SKM-1 (cell line): Measurements from ENCODE around the gene KCNQ2.
"Not testable (repeated sequence)": the region's sequence is repeated elsewhere in the genome, so short reads cannot be mapped to it uniquely, and the experiment has no call there.

Source experiments
- DNase-seq: peaks from one replicate; lab custom pipeline; 2025; ENCODE audit not compliant: unreplicated experiment; lab: John Stamatoyannopoulos, UW

Gene KCNQ2

DNA sequence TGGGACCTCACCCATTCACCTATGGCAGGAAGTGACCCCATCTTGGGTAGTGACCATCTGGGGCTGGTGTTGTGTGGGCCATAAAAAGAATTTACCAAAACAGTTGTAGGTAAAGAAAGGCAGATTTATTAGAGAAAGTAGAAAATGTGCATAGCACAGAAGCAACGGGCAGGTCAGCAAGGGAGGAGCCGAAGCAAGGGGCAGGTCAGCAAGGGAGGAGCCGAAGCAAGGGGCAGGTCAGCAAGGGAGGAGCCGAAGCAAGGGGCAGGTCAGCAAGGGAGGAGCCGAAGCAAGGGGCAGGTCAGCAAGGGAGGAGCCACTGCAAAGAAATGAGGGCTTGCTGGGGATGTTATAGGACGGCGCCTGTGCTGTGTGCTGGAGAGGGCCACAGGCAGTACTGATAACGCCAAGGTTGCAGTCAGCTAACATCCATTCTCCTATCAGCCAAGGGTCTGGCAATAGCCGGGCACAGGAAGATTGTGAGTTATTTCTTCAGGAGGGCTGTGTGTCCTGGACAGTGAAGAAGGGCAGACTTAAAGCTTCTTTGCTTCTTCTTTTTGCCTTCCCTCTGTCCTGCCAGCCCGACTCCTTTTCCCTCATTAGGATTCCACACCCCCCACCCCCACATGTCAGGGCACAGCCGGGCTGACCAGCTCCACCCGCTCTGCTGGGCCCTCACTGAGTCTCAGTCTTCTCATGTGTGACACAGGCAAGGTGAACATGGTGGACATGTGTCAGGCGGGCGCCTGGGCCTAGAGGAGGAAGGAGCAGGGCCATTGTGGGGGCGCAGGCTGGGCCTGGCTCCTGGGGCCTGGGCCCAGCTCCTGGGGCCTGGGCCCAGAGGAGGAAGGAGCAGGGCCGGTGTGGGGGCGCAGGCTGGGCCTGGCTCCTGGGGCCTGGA is 79.7 kb downstream of the KCNQ2 start:
- no peak for DNase-seq

DNA sequence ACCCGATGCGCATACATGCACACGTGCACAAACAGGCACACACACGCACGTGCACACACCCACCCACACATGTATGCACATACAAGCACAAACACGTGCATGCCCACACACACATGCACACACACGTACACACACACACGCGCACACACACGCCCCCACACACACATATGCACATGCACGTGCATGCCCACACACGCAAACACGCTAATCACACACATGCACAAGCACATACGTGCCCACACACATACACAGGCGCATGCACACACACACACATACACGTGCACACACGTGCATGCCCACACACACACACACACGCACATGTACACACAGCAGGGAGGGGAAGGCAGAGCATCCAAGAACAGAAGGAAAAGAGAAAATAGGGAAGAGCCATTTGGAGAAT is 84.5 kb downstream of the KCNQ2 start:
- no peak for DNase-seq

DNA sequence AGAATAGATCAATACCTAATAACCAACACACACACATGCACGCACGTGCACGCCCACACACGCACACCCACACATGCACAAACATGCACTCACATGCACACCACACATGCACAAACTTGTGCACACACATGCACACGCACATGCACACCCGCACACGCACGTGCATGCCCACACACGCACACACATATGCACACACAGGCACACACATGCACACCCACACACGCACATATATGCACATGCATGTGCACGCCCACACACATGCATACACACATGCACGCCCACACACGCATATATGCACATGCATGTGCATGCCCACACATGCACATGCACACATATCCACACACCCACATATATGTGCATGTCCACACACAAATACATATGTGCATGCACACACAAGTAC is 85.1 kb downstream of the KCNQ2 start:
- DNase-seq = no peak

DNA sequence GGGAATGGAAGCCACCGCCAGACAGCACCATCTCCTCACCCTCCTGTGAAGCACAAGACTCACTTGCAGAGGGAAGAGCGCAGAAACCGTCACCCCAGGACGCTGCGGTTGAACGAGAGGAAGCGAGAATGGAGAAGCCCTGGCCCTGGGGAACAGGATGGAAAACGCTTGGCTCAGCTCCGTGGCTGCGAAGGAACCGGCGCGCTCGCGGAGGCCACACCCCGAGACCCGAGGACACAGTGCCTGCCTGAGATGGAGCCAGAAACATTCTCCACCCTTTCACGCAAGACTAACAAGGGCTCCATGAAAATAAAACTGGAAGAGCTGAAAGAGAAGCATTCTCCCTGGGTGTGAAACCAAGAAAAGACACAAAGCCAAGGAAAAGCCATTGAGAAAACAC is 86.0 kb downstream of the KCNQ2 start:
- DNase-seq = no peak

DNA sequence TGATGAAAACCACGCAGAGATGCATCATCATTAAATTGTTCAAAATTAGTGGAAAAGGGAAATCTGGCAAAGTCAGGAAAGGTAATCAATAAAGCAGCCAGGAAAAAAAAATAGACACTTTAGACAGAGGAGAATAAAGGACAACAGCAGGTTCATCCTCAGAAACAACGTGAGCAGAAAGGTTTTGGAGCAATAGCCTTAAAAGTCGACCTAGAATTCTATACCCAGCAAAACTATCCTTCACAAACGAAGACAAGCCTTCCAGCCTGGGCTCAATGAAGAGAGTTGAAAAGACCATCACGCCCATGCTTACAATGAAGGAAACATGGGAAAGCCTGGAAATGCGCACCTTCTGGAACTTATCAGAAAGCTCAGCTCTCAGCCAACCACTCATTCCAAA is 86.6 kb downstream of the KCNQ2 start:
- DNase-seq = no peak

DNA sequence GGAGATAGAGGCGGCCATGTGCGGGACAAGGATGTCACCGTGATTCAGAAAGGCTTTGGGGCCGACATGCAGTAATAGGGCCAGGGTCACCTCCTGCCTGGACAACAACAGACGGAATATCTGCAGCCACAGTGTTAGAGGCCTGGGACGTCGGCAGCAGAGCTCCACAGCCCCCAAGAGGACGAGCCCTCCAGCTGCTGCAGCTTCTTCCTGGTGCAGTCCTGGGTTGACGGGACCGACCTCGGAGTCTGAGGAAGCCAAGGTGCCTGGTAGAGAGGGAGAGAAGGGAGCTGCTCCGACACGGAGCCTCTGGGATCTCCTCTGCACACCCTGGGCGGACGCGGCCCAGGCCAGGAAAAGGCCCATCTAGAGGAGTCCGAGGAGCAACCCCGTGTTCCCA is 88.1 kb downstream of the KCNQ2 start:
- no peak for DNase-seq

DNA sequence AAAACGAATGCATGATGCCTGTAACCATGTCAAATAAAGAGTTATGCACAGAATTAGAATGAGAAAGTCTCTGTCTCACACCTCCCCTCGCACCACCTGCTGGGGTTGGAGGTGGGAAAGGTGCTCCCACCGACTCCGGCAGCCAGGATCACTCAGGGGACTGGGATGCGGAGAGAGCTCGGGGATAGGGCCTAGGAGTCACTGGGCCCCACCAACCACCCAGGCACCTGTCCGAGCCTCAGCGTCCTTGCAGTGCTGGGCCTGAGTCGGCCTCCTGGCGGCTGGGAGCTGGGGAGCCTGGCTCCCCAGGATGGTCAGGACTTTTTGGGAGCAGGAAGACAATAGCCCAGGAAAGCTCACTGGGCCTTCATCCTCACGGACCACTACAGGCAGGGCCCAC is 88.9 kb downstream of the KCNQ2 start:
- DNase-seq = no peak

DNA sequence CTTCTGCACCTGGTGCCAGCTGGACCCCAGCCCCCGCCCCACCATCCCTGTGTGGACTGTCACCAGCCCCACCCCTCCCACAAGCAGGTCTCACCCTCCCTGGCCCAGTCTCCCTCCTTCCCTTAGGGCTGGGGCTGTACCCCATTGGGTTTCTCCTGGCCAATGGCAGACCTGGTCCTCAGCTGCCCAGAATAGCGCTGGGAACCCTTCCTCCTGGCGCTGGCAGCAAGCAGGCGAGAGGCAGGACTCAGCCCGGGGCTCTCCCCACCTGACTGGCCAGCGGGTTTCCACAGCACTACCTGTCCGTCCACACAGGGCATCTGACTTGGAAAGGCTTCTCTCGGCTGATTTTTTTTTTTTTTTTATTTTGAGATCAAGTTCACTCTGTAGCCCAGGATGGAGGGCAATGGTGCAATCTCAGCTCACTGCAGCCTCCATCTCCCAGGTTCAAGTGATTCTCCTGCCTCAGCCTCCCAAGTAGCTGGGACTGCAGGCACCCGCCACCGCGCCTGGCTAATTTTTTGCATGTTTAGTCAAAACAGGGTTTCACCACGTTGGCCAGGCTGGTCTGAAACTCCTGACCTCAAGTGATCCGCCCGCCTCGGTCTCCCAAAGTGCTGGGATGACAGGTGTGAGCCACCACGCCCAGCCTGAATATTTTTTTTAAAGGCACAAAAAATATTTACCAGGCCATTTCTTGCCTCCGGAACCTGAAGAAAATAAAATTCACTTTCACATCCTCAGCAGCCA is 89.7 kb downstream of the KCNQ2 start:
- DNase-seq = no peak

DNA sequence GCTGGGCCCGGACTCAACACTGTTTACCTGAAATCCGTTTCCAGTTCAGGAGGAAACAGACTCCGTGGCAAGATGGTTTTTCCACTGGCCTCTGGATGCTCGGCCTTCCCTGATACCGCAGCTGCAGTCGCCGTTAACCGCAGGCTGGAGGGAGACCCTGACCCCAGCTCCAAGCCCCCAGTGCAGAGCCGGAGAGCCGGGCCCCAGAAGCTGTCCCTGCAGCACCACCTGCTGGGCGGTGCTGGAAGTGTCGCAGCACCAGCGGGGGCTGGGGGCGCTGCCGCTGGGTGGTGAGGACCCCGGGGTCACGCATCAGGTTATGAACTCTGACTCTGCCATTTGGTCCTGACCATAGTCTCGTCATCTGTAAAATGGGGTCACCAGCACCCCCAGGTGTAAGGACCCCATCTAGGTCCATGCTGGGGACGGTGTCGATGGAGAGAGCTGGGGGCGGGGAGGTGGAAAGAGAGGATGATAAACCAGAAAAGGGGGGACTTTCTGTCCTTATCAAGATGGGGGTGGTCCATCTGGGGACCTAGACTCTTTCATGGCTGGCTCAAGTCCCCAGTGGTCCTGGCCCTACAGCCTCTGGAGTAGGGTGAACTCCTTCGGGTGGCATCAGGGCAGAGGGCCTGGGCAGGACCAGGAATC is 90.5 kb downstream of the KCNQ2 start:
- DNase-seq = no peak

DNA sequence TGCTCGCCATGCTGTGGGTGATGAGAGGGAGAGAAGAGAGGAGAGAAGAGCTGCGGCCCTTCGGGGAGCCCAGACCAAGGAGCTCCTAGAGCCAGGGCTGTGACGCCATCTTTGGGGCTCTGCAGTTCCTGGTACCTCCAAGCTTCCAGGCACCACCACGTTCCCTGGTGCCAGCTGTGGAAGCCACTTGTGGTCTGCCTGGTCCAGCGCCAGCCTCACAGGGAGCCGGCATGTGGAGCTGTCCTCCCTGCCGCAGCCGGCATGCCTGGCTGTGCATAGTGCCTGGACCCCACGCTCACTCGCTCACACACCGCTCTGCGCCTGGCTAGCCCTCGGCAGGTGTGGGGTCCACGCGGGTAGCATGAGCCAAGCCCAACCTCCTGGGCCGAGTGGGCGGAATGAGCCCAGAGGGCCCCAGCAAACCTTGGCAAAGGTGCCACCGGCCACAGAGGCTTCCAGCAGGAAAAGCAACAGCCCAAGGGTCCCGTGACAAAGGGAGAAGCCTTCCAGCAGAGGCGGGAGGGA is 92.0 kb downstream of the KCNQ2 start:
- DNase-seq = no peak

DNA sequence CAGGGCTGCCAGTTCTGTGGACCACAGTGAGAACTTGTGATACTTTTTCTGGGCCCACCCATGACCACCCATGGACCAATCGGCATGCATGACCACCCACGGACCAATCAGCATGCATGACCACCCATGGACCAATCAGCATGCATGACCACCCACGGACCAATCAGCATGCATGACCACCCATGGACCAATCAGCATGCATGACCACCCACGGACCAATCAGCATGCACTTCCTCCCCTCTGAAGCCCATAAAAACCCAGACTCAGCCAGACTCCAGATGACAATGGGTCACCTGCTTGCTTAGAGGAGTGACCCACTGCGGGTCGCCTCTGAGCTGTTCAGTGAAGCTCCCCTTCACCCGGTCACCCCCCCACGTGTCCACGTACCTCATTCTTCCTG is 92.6 kb downstream of the KCNQ2 start:
- not testable (repeated sequence) for DNase-seq

DNA sequence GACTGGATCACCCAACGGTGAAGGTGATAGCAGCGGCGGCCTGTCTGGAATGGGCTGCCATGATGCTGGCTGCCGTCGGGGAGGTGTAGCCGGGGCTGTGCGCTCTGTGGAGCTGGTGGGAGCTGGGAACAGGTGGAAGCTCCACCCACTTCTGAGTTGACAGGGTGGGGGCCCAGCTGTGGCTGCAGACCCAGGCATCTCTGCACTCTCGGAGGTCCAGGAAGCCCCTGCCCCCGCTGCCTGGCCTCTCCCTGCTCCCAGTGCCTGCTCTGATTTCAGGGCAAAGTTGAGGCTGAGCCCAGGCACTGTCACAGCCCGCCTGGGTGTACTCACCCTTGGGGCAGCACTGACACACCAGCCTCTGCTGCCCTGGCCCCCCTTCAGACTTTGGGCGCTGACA is 93.2 kb downstream of the KCNQ2 start:
- DNase-seq = no peak

DNA sequence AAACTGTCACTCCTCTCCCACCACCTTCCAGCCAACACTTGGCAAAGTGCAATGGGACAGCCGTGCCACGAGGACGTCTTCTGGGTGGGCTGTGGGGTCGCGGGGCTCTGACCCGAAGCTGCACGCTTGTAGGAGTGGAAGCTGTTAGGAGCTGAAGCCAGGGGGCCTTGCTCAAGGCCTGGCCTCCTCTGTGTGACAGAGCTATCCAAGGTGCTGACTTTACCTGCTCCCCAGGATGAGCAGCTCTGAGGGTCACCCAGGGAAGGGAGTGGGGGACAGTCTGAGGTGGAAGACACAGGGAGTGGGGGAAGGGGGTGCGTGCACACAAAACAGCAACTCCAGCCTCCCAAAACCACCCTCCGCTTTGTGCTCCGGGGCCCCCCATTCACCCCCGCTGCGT is 93.8 kb downstream of the KCNQ2 start:
- DNase-seq = no peak

DNA sequence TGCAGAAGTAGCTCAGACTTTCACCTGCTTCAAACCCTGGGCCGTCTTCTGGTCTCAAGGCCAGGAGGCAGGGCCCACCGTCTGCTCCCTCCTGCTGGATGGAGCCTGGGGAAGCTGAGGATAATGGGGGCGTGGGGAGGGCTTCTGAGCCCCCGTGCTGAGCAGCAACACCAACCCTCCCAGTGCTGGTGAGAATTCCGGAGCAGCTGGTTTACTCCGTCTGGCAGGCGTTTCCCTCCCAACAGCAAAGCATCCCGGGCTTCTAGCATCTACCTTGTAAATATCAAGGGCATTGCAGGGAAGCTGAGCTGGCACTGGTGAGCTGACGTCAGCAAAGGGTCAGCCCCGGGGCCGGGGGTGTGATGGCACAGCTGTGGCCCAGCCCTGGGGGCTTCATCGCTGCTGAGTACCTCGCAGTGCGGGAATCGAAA is 94.5 kb downstream of the KCNQ2 start:
- DNase-seq = no peak

DNA sequence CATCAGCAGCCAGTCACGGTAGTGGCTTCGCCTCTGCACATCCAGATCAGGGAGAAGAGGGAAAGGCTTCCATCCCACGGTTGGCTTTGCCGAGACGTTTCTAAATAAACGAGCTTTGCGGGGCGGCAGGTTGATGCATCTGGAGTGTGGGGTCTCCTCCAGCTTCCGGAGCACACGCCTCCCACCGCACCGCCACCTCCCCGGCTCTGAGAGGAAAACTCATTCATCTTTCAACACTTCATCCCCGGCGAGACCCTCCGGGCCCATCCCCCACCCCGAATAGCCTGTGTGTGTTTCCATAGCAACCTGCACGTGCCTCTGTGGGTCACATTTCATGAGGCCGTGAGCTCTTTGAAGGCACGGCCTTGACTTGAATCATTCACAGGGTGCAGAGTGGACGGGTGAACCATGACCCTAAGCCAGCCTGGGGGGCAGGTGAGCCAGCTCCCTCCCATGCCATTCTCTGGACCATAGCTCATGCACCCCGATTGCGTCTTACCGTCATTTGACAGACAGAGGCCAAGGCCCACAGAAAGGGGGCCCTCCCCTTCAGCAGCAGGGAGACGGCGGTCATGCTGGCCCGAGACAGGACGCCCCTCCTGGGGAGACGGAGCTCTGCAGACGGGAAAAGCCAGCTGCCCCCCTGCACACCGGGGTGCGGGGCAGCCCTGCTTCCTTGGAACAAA is 95.1 kb downstream of the KCNQ2 start:
- DNase-seq = no peak

DNA sequence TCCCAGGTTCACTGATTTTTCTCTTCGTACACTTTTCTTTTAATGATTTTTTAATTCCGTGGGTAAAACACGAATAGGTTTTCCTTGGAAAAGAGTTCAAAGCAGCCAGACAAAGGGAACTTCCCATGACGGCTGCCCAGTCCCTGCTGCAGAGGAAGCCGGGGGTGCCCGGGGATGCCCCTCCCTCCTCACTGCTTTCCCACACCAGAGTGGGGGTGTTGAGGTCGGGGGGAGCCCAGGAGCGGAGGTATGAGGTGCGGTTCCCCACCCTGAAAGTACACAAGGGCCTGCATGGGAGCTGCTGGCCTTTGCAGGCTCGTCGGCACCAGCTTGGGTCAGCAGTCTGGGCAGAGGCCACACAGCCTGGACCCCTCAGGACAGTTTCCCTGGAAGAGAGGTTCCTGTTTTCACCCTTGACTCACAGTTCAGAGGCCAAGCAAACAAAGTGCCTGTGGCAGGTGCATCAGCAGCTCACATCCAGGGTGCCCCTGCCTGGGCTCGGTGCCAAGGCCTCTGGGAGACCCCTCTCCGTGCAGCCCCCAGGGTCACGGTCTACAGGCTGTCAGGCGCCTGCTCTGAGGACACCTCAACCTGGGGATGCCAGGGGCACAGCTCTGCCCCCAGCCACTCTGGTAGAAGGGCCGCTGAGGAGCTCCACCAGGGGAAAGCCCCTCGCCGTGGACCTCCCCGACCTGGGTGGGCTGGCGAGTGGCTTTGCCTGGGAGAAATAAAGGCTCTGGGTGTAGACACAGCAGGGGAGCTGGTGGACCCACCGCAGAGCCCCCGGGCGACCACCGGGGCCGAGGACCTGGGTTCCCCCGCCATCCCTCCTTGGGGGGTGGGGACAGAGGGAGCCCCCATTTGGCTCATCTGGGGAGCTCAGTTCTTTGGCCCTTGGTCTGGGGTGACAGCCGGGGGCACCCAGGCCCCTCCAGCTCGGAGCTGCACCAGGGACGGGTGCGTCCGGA is 95.9 kb downstream of the KCNQ2 start:
- no peak for DNase-seq

DNA sequence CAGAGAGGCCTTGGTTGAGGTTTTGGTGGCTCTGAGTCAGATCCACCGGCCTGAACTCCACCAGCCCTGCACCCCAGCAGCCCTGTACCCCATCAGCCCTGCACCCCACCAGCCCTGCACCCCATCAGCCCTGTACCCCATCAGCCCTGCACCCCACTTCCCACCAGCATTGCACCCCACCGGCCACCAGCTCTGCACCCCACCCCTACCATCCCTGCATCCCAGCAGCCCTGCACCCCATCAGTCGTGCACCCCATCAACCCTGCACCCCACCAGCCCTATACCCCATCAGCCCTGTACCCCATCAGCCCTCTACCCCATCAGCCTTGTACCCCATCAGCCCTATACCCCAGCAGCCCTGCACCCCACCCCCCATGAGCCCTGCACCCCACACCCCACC is 97.0 kb downstream of the KCNQ2 start:
- no peak for DNase-seq

DNA sequence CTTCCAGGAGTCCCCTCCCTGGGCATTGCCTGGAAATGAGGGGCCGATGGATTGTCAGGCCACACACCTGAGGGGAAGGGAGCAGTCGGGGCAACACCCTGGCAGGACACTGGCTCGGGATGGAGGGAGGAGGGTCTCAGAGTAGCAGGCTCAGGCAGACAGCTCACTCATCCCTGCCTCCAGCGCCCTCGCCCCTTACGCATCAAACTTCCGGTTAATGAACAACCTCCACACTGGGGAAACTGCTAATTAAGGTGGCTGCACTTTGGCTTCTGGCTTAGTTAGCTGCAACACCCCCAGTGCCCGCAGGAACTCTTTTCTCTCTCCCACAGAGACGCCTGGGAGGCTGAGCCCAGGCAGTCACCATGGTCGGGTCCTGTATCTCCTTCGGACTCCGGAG is 98.0 kb downstream of the KCNQ2 start:
- DNase-seq = no peak

DNA sequence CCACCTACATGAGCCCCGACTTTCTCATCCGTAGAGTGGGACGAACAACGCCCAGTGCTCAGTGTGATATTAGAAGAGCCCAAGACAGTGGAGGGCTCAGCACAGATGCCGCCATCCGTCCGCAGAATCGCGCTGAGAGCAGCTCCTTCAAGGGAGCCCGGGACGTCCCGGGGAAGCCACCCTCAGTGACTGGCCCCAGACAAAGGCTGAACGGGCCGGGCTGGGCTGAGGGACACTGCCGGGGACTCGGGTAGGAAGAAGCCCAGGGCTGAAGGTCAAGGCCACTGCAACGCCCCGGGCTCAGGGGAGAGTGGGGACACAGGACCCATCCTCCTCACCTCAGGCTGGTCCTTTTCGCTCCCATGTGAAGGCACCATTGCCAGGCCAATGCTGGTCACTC is 98.5 kb downstream of the KCNQ2 start:
- no peak for DNase-seq
